ENCODE measurements around the gene PRSS27. TPM values are rescaled to one million over a fixed set of nuclear protein-coding genes. Genes with fewer than 3 reads are reported as not detected.
A peak's percentile ranks its signal among the peaks of the same experiment; 100 is the strongest.
"Not testable (repeated sequence)": the region's sequence is repeated elsewhere in the genome, so short reads cannot be mapped to it uniquely, and the experiment has no call there.

The PRSS27 gene
- total RNA-seq, 3 donors from 2014 or later = 1.1 to 2.2 (median 1.4) TPM

DNA sequence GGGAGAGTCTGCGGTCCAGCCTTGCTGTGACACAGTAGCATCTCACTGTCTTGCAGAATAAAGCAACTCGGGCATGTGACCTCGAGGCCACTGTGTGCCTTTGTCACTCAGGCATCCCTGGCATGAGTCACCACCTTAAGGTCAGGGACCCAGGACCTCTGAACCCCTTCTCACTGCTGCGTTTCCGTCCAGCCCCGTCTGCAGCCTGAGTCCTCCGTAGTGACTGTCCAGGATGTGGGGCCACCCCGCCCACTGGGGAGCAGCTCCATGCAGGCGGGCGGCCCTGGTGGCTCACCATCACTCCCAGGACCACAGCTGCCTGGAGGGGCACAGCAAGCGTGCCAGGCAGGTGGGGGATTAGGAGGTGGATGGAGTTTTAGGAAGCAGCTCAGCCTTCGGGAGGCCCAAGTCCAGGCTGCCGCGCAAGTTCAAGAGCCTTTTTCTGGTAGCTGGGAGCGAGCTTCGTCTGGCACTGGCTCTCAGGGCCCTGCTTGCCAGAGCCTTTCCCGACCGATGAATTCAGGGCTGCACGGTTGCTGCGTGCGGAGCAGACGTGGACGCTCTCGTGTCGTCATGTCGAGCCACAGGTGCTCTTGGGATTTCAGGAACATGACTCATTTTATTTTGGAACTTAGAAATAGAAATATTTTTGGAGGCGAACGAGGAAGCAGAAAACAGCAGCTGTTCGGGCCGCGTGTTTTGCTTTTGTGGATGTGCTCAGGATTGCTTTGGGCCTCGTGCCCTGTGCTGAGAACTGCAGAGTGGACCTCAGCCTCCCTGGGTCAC is 20.9 kb downstream of the PRSS27 start:
- intact Hi-C loops (cut with DNase I, micrococcal nuclease) = no loop called here
- no peak overlapping the region for H3K4me3 ChIP-seq
- no peaks in the 10 kb centered on the region for H3K4me1 ChIP-seq (ENCODE audit: low read depth)
- H3K36me3 ChIP-seq (ENCODE audit: low read depth) = peaks cover 7% of the 10 kb centered on the region
- ATAC-seq (no peak), DNase-seq (no peak)
- no peaks in the 10 kb centered on the region for H3K9me3 ChIP-seq
- no peak for TF ChIP-seq CTCF (IDR thresholded peaks at IDR 0.05)

DNA sequence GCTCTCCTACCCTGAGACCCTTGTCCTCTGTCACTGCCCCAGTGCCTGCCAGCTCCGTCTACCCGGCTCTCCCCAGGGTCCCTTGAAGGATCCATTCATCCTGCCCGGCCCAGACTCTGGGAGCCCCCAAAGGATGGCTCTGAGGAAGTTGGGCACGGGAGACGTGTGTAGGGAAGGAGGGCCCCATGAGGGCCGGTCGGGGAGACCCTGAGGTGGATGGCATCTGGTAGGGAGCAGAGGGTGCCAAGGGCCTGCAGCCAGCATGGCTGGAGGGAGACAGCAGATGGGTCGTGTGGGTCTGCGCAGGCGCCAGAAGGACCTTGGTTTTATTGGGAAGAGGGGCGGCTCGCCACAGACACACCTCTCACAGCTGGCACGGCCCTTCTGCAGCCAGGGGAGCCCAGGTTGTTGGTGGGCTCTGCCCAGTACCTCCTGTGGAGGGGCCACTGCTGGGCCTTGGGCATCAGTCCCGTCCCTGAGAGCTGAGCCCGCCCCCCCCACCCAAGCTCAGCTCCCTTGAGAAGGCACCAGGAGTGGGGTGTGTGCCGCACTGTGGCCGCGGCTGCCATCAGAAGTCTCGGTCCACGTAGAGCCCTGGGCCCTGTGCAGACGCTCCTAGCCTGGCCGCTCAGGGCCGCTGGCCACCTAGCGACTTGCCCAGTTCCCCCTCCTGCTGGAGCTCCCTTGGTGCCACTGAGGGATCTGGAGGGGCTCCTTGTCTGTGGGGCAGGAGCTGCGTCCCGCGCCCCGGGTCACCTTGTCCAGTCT is 21.7 kb downstream of the PRSS27 start:
- no peak for TF ChIP-seq CTCF (IDR thresholded peaks at IDR 0.05)
- no peak for ATAC-seq
- intact Hi-C loops (cut with DNase I, micrococcal nuclease) = no loop called here
- no peaks in the 10 kb centered on the region for H3K4me1 ChIP-seq (ENCODE audit: low read depth)
- no peak for DNase-seq
- no peak overlapping the region for H3K4me3 ChIP-seq
- H3K9me3 ChIP-seq = no peaks in the 10 kb centered on the region
- peaks cover 7% of the 10 kb centered on the region for H3K36me3 ChIP-seq (ENCODE audit: low read depth)

DNA sequence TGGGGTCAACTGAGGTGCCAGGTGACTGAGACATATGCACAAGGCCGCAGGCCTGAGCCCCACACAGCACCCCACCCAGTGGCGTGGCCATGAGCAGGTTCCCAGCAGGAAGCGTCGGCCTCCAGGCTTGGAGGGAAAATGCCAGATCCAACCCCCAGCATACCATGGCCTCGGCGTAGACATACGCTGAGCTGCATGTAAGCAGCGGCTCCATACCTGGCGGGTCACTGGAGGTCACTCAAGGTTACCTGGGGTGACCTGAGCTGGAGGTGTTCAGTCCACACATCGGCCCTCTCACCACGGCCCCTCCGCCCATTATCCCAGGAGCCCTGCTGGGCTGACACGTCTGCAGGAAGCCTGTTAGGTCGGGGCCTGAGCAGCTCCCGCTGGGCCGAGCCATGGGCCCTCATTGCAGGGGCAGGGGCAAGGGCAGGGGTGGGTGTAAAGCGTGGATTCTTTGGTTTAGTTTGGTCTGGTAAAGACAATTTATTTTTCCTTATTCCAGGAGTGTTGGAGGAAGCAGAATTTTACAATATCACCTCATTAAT is 22.5 kb downstream of the PRSS27 start:
- H3K4me1 ChIP-seq (ENCODE audit: low read depth) = no peaks in the 10 kb centered on the region
- H3K9me3 ChIP-seq = no peaks in the 10 kb centered on the region
- no peak for TF ChIP-seq CTCF (IDR thresholded peaks at IDR 0.05)
- intact Hi-C loops (cut with DNase I, micrococcal nuclease) = no loop called here
- ATAC-seq = no peak
- no peak for DNase-seq
- no peak overlapping the region for H3K4me3 ChIP-seq
- peaks cover 7% of the 10 kb centered on the region for H3K36me3 ChIP-seq (ENCODE audit: low read depth)

GRCh38 chr16:2696601-2697250 is 23.3 kb downstream of the PRSS27 start:
- DNase-seq; H3K4me3 ChIP-seq; H3K4me1 ChIP-seq (ENCODE audit: low read depth); H3K9me3 ChIP-seq; ATAC-seq; intact Hi-C loops (cut with DNase I, micrococcal nuclease); H3K36me3 ChIP-seq (ENCODE audit: low read depth): not testable (repeated sequence)

DNA sequence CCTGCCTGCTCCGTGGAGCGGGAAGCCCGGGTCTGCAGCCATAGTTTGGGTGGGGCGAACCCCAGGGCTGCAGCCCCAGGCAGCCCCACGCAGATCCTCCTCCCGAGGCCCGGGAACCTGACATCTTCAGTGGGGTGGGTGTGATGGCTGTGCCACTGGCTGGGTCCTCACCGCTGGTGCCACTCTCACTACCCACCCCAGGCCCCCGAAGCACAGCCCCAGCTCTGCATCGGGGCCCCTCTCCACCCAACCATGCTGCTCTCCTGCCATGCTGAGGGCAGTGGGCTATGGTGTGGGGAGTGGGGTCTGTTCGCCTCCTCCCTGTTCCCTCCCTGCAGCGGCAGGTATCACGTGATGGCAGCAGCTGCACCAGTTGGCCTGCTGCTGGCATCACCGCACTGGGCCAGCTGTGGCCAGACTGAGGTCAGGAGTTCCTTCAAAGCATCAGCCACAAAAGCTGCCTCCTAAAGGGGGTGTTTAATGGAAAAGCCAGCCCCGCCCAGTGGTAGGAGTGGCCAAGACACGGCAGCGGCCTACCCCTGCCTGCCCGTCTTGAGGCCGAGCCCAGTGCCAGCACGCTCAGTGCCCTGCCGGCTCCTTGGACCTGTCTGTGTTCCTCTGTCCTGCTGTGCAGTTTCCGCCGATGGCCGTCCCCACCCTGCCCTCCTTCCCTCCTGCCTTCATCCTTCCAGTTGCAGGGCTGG is 26.9 kb downstream of the PRSS27 start:
- intact Hi-C loops (cut with DNase I, micrococcal nuclease) = no loop called here
- Histone ChIP-seq H3K9me3 (no peaks in the 10 kb centered on the region), H3K4me1 (ENCODE audit: low read depth) (no peaks in the 10 kb centered on the region), H3K36me3 (ENCODE audit: low read depth) (peaks cover 4% of the 10 kb centered on the region), H3K4me3 (no peak overlapping the region)
- no peak for TF ChIP-seq CTCF (IDR thresholded peaks at IDR 0.05)
- peak in 1 of 3 donors; percentile 20 for DNase-seq
- peak; percentile 15 for ATAC-seq
